Neural progenitor cell (in vitro differentiated cells): ENCODE data around the gene CD9.

ENCODE experiments used
- EZH2 ChIP-seq: fragments of 200-600 bp; sonication (generic); IDR thresholded peaks from 2 replicates; pipeline ENCODE4 v1.6.1; 2017; ENCODE audit warnings: antibody characterized with exemption, mild to moderate bottlenecking, moderate library complexity
- TF ChIP-seq, protein P1 (sequence below): fragments of 200-600 bp; sonication (generic); IDR thresholded peaks from 2 replicates; pipeline ENCODE4 v1.5.1; 2017; ENCODE audit warnings: antibody characterized with exemption, mild to moderate bottlenecking

- TF ChIP-seq, protein P1, sequence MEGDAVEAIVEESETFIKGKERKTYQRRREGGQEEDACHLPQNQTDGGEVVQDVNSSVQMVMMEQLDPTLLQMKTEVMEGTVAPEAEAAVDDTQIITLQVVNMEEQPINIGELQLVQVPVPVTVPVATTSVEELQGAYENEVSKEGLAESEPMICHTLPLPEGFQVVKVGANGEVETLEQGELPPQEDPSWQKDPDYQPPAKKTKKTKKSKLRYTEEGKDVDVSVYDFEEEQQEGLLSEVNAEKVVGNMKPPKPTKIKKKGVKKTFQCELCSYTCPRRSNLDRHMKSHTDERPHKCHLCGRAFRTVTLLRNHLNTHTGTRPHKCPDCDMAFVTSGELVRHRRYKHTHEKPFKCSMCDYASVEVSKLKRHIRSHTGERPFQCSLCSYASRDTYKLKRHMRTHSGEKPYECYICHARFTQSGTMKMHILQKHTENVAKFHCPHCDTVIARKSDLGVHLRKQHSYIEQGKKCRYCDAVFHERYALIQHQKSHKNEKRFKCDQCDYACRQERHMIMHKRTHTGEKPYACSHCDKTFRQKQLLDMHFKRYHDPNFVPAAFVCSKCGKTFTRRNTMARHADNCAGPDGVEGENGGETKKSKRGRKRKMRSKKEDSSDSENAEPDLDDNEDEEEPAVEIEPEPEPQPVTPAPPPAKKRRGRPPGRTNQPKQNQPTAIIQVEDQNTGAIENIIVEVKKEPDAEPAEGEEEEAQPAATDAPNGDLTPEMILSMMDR = no peak
- TF ChIP-seq EZH2 = no peak
Observed at GRCh38 chr12:6272300-6273204, 72.4 kb downstream of the CD9 start.
